K562 (cell line): ENCODE measurements around the gene AGK. TPM values are rescaled to one million over a fixed set of nuclear protein-coding genes. Genes with fewer than 3 reads are reported as not detected.

Experiments used
- DNMT1 ChIP-seq: fragments of 450-650 bp; IDR thresholded peaks from 2 replicates; pipeline ENCODE4 v1.6.1; 2016; ENCODE audit warnings: antibody characterized with exemption, mild to moderate bottlenecking
- EP400 ChIP-seq: fragments of 450-650 bp; IDR thresholded peaks from 2 replicates; pipeline ENCODE4 v1.6.1; 2017; ENCODE audit warnings: antibody characterized with exemption, mild to moderate bottlenecking, moderate library complexity
- GABPA ChIP-seq: fragments of 200-800 bp; sonication (Bioruptor generic); conservative IDR thresholded peaks from 2 replicates; pipeline ENCODE4 v1.6.1; 2016; ENCODE audit warnings: low read depth, missing genetic modification characterization, missing compliant biosample characterization
- GTF2B ChIP-seq: IDR thresholded peaks from 2 replicates; pipeline ENCODE4 v1.6.1; 2011; ENCODE audit not compliant: insufficient read length; ENCODE audit errors: extremely low read depth
- HMG20A ChIP-seq: fragments of 450-650 bp; formaldehyde crosslinking; conservative IDR thresholded peaks from 2 replicates; pipeline ENCODE4 v1.4.0; 2020; ENCODE audit warnings: mild to moderate bottlenecking, mixed read lengths
- HSF4 ChIP-seq: fragments of 250-450 bp; sonication (Bioruptor Pico); IDR thresholded peaks from 2 replicates; pipeline ENCODE4 v2.1.2; 2022; ENCODE audit warnings: mild to moderate bottlenecking, moderate library complexity, borderline replicate concordance
- JUN ChIP-seq, 2 experiments: sonication (generic) in 1 of 2; formaldehyde crosslinking in 1 of 2; IDR thresholded peaks; 2 replicates each; pipeline versions ENCODE4 v1.6.1 to v1.8.0; 2012 to 2022; ENCODE audit warnings: borderline replicate concordance in 2 of 2, mild to moderate bottlenecking in 2 of 2, improper control_type of control experiment in 1 of 2, low read depth in 1 of 2, low read length in 1 of 2, missing genetic modification reagents in 1 of 2
- KLF1 ChIP-seq: fragments of 450-650 bp; IDR thresholded peaks from 2 replicates; pipeline ENCODE4 v1.6.1; 2016; ENCODE audit warnings: missing genetic modification characterization, missing compliant biosample characterization
- KLF6 ChIP-seq: fragments of 250-450 bp; sonication (Bioruptor Pico); IDR thresholded peaks from 2 replicates; pipeline ENCODE4 v1.4.0; 2020; ENCODE audit warnings: mild to moderate bottlenecking, moderate library complexity, borderline replicate concordance
- LEF1 ChIP-seq: fragments of 450-650 bp; IDR thresholded peaks from 2 replicates; pipeline ENCODE4 v1.6.1; 2016; ENCODE audit warnings: mild to moderate bottlenecking
- MYNN ChIP-seq, 2 experiments: sonication (generic); formaldehyde crosslinking in 1 of 2; IDR thresholded peaks; 2 replicates each; pipeline versions ENCODE4 v1.5.0 to v1.6.1; 2016 to 2020; ENCODE audit warnings: antibody characterized with exemption in 1 of 2, missing genetic modification reagents in 1 of 2
- PML ChIP-seq: IDR thresholded peaks from 2 replicates; pipeline ENCODE4 v1.6.1; 2012; ENCODE audit warnings: low read length, inconsistent platforms
- RBM14 ChIP-seq: fragments of 200-400 bp; formaldehyde crosslinking; IDR thresholded peaks from 2 replicates; pipeline ENCODE4 v1.6.1; 2018; ENCODE audit warnings: low read depth, mild to moderate bottlenecking, low read length, moderate library complexity, borderline replicate concordance; ENCODE audit not compliant: insufficient read depth
- TCF7L2 ChIP-seq: fragments of 150-350 bp; IDR thresholded peaks from 2 replicates; pipeline ENCODE4 v1.6.1; 2016; ENCODE audit warnings: low read depth, mild to moderate bottlenecking, low read length, moderate library complexity
- ZBED1 ChIP-seq: IDR thresholded peaks from 2 replicates; pipeline ENCODE4 v1.6.1; 2014
- ZBTB11 ChIP-seq, 3 experiments: fragments of 200-800 bp in 1 of 3; fragments of 250-450 bp in 1 of 3; fragments of 450-650 bp in 1 of 3; sonication (Bioruptor Pico) in 1 of 3; sonication (Bioruptor generic) in 1 of 3; formaldehyde crosslinking in 1 of 3; IDR thresholded peaks; 2 replicates each; pipeline versions ENCODE4 v1.6.1 to v1.8.0; 2016 to 2022; ENCODE audit warnings: mild to moderate bottlenecking in 2 of 3, missing genetic modification characterization in 2 of 3, missing compliant biosample characterization in 1 of 3, moderate library complexity in 1 of 3
- ZC3H11A ChIP-seq: IDR thresholded peaks from 2 replicates; pipeline ENCODE4 v1.6.1; 2012; ENCODE audit warnings: low read depth, low read length, improper control_type of control experiment
- ZKSCAN3 ChIP-seq: fragments of 250-450 bp; sonication (Bioruptor Pico); IDR thresholded peaks from 2 replicates; pipeline ENCODE4 v1.4.0; 2020
- ZNF133 ChIP-seq: fragments of 250-450 bp; sonication (Bioruptor Pico); IDR thresholded peaks from 2 replicates; pipeline ENCODE4 v1.4.0; 2020; ENCODE audit warnings: mild to moderate bottlenecking
- ZNF143 ChIP-seq: sonication (generic); formaldehyde crosslinking; IDR thresholded peaks from 2 replicates; pipeline ENCODE4 v1.9.0; 2022; ENCODE audit warnings: mild to moderate bottlenecking, missing genetic modification reagents
- ZNF695 ChIP-seq: fragments of 450-650 bp; formaldehyde crosslinking; IDR thresholded peaks from 2 replicates; pipeline ENCODE4 v1.4.0; 2020; ENCODE audit warnings: mild to moderate bottlenecking, moderate library complexity
- polyA plus RNA-seq, 8 experiments: library from polyadenylated mRNA; depleted of rRNA in 4 of 8; stranded (reverse) in 5 of 8; unstranded in 3 of 8; fragments of >200 nt; fragmentation: Nextera tagmentation in 2 of 8; fragmentation: Illumina TruSeq in 1 of 8; extraction: Ambion mirVana in 2 of 8; extraction: Trizol in 1 of 8; gene quantifications; 2 replicates each; pipeline versions ENCODE4 v1.2.1 to v1.2.3, GENCODE V29; 2011 to 2014; ENCODE audit warnings: inconsistent platforms in 1 of 8, missing spikeins in 1 of 8
- total RNA-seq, 7 experiments: library from RNA; depleted of rRNA in 6 of 7; stranded (reverse); fragments of >200 nt in 6 of 7; fragmentation: Illumina TruSeq in 2 of 7; extraction: Trizol in 2 of 7; gene quantifications; 2 replicates each; pipeline versions ENCODE4 v1.2.1 to v1.2.3, GENCODE V29; 2011 to 2021; ENCODE audit warnings: low replicate concordance in 1 of 7
- TF ChIP-seq, protein P1 (sequence below): sonication (generic); formaldehyde crosslinking; IDR thresholded peaks from 2 replicates; pipeline ENCODE4 v1.8.0; 2022; ENCODE audit warnings: mild to moderate bottlenecking, missing genetic modification reagents, borderline replicate concordance

AGK gene
- total and polyA plus RNA-seq, 9 of the 15 experiments (the other 6 are each of a cell fraction or from before 2014, with no cell fraction given) = 50.7 to 128 (median 71.8) TPM

- peak; percentile 94 for TF ChIP-seq ZC3H11A
- TF ChIP-seq LEF1 = no peak; the same call in 1 of the 2 replicates
- TF ChIP-seq KLF6 (CRISPR knock-in tag) = no peak
- TF ChIP-seq MYNN (IDR thresholded peaks at IDR 0.05) = peak; percentile 15; the same call in 1 of the 2 replicates
- no peak for TF ChIP-seq MYNN (CRISPR knock-in tag; IDR thresholded peaks at IDR 0.05)
- no peak for TF ChIP-seq ZKSCAN3 (CRISPR knock-in tag)
- TF ChIP-seq HMG20A (CRISPR knock-in tag) = no peak
- TF ChIP-seq RBM14 = peak; percentile 89; the same call in 1 of the 2 replicates
- 0 out of 2 replicates have a peak, but pooled peaks have one; percentile 22 for TF ChIP-seq JUN (IDR thresholded peaks at IDR 0.05; ENCODE audit: borderline replicate concordance, low read depth, low read length)
- peak; percentile 60; the same call in 1 of the 2 replicates for TF ChIP-seq JUN (CRISPR knock-in tag; IDR thresholded peaks at IDR 0.05; ENCODE audit: borderline replicate concordance)
- peak; percentile 97 to 100 (median 99) for TF ChIP-seq ZBTB11 (CRISPR knock-in tag; IDR thresholded peaks at IDR 0.05)
- TF ChIP-seq ZNF695 (CRISPR knock-in tag) = 0 out of 2 replicates have a peak, but pooled peaks have one; percentile 61
- TF ChIP-seq TCF7L2 = no peak
- TF ChIP-seq, protein P1, sequence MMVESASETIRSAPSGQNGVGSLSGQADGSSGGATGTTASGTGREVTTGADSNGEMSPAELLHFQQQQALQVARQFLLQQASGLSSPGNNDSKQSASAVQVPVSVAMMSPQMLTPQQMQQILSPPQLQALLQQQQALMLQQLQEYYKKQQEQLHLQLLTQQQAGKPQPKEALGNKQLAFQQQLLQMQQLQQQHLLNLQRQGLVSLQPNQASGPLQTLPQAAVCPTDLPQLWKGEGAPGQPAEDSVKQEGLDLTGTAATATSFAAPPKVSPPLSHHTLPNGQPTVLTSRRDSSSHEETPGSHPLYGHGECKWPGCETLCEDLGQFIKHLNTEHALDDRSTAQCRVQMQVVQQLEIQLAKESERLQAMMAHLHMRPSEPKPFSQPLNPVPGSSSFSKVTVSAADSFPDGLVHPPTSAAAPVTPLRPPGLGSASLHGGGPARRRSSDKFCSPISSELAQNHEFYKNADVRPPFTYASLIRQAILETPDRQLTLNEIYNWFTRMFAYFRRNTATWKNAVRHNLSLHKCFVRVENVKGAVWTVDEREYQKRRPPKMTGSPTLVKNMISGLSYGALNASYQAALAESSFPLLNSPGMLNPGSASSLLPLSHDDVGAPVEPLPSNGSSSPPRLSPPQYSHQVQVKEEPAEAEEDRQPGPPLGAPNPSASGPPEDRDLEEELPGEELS = no peak; the same call in 1 of the 2 replicates
- peak; percentile 90 for TF ChIP-seq ZBED1
- no peak for TF ChIP-seq HSF4 (CRISPR knock-in tag)
- TF ChIP-seq KLF1 (tag) = no peak
- TF ChIP-seq ZNF133 (CRISPR knock-in tag) = no peak
- TF ChIP-seq GTF2B = no peak
- TF ChIP-seq ZNF143 (CRISPR knock-in tag) = 0 out of 2 replicates have a peak, but pooled peaks have one; percentile 52
- peak; percentile 97 for TF ChIP-seq GABPA (tag)
- TF ChIP-seq PML = peak; percentile 90
- no peak for TF ChIP-seq DNMT1
- TF ChIP-seq EP400 = peak; percentile 74; the same call in 1 of the 2 replicates
Measured at GRCh38 chr7:141551094-141551781, at the start of gene AGK (continued).
